Testis (tissue), 5 donors: ENCODE measurements around the gene HYAL3. TPM values are rescaled to one million over a fixed set of nuclear protein-coding genes. Genes with fewer than 3 reads are reported as not detected.

ENCODE experiments used
- DNase-seq: peaks from one replicate; pipeline ENCODE4 v3.0.0-alpha.2; 2019
- H3K27ac ChIP-seq, 2 donors: fragments of 200-600 bp; sonication (generic); one replicate each; pipeline ENCODE4 v1.5.1; 2019
- H3K27me3 ChIP-seq: fragments of 200-600 bp; sonication (generic); one replicate; pipeline ENCODE4 v1.5.1; 2019
- H3K36me3 ChIP-seq: fragments of 200-600 bp; sonication (generic); one replicate; pipeline ENCODE4 v1.5.1; 2017; ENCODE audit warnings: low read depth; ENCODE audit errors: missing control alignments
- H3K4me1 ChIP-seq: fragments of 200-600 bp; sonication (generic); one replicate; pipeline ENCODE4 v1.5.1; 2019
- H3K4me3 ChIP-seq, 2 donors: fragments of 200-600 bp; sonication (generic); one replicate each; pipeline ENCODE4 v1.5.1; 2017 to 2019
- H3K9me3 ChIP-seq: fragments of 200-600 bp; sonication (generic); one replicate; pipeline ENCODE4 v1.5.1; 2017
- CTCF ChIP-seq, 3 experiments: fragments of 450-650 bp in 2 of 3; fragments of 200-600 bp in 1 of 3; sonication (generic) in 1 of 3; IDR thresholded peaks; one replicate each; pipeline ENCODE4 v1.5.1; 2016 to 2019; ENCODE audit warnings: antibody characterized with exemption in 3 of 3, mild to moderate bottlenecking in 2 of 3, moderate library complexity in 1 of 3
- POLR2A ChIP-seq: fragments of 450-650 bp; IDR thresholded peaks from one replicate; pipeline ENCODE4 v1.6.1; 2017; ENCODE audit warnings: antibody characterized with exemption, mild to moderate bottlenecking, moderate library complexity
- WGBS, 2 donors: methylation state at CpG; one replicate each; pipeline ENCODE4 v1.1.5; 2018; 5-methylcytosine and 5-hydroxymethylcytosine counted together
- intact Hi-C: fragments of 100-400 bp; cut with DNase I; formaldehyde crosslinking; loops from one replicate; pipeline ENCODE4 v1.15.1; 2023; ENCODE audit warnings: low total_unique reads
- long read RNA-seq, 2 donors: transcript quantifications; one replicate each; lab custom pipeline, GENCODE V29; 2026
- polyA plus RNA-seq: library from polyadenylated mRNA; stranded (reverse); fragments of 350-450 nt; fragmentation: Illumina TruSeq; extraction: RNeasy Lipid Tissue Mini Kit (QIAGEN cat#74804); gene quantifications from one replicate; pipeline ENCODE4 v1.2.3, GENCODE V29; 2014; ENCODE audit warnings: low read depth, low replicate concordance; ENCODE audit not compliant: insufficient read depth
- total RNA-seq, 2 donors: library from RNA; depleted of rRNA; stranded (reverse); fragments of >200 nt; gene quantifications; one replicate each; pipeline ENCODE4 v1.2.3, GENCODE V29; 2016

HYAL3 gene
- total RNA-seq, result 10 to 100 TPM; 13.8 to 25.2 TPM
- 27.9 TPM for polyA plus RNA-seq
- long read RNA-seq, donor 1, partial matches to known transcripts, result 0 of 3 reads
- long read RNA-seq, donor 1, other reads (novel, unspliced or antisense), result 0 of 3 reads
- long read RNA-seq, donor 2, partial matches to known transcripts, result 0 of 2 reads
- long read RNA-seq, donor 2, other reads (novel, unspliced or antisense), result 0 of 2 reads

GRCh38 chr3:50298836-50299637 lies at the start of gene HYAL3, which contains the start of gene NAA80:
Gene HYAL3 (minus strand): TSS chr3:50299405. CDS start chr3:50295602, 3,803 bp downstream.
Gene NAA80 (minus strand): TSS chr3:50299405. CDS start chr3:50297463, 1,942 bp downstream.
- peak; percentile 65 for TF ChIP-seq POLR2A
- peak in 2 of 3 experiments; percentile 42 to 64 for TF ChIP-seq CTCF (IDR thresholded peaks at IDR 0.05)
- H3K36me3 ChIP-seq, result no peaks in the 10 kb centered on the region

GRCh38 chr3:50347187-50347813 lies 48.1 kb upstream of the HYAL3 start:
- intact Hi-C loops, result no loop called here
- Histone ChIP-seq H3K9me3 (no peaks in the 10 kb centered on the region), H3K27ac (no peak overlapping the region), H3K4me3 (no peak overlapping the region), H3K27me3 (no peaks in the 10 kb centered on the region), H3K36me3 (no peaks in the 10 kb centered on the region), H3K4me1 (peaks cover 24% of the 10 kb centered on the region)
- peak; percentile 44 to 54 (median 50) for TF ChIP-seq CTCF (IDR thresholded peaks at IDR 0.05)
- no peak for TF ChIP-seq POLR2A
- peak; percentile 79 for DNase-seq
- 31 to 36% methylated on average over 11 to 14 of the region's 14 CpGs for WGBS, 2 donors

More at GRCh38 chr3:50298836-50299637, at the start of gene HYAL3, which contains the start of gene NAA80:
- 0% methylated on average over 32 to 56 of the region's 61 CpGs for WGBS, 2 donors
- no peaks in the 10 kb centered on the region for H3K27me3 ChIP-seq
- H3K27ac ChIP-seq, result peak within 1 kb of the TSS; percentile 78 to 87
- peak; percentile 100 for DNase-seq
- H3K4me1 ChIP-seq, result peaks cover 25% of the 10 kb centered on the region
- H3K9me3 ChIP-seq, result no peaks in the 10 kb centered on the region
- intact Hi-C loops, result no loop called here
- peak within 1 kb of the TSS; percentile 63 to 81 for H3K4me3 ChIP-seq

- Histone ChIP-seq H3K27ac (no peak within 1 kb of the TSS), H3K36me3 (no peaks in the 10 kb centered on the region), H3K4me3 (peak within 1 kb of the TSS; percentile 36 to 58), H3K27me3 (no peaks in the 10 kb centered on the region), H3K9me3 (no peaks in the 10 kb centered on the region), H3K4me1 (peaks cover 15% of the 10 kb centered on the region)
- peak; percentile 74 for DNase-seq
- TF ChIP-seq CTCF (IDR thresholded peaks at IDR 0.05), result no peak
- no peak for TF ChIP-seq POLR2A
- 12% methylated on average over 29 to 44 of the region's 45 CpGs for WGBS, 2 donors
- intact Hi-C loops, result no loop called here
Measured at GRCh38 chr3:50345586-50346234, 46.5 kb upstream of the HYAL3 start, which contains the start of gene ZMYND10. Gene ZMYND10 (minus strand): TSS chr3:50345732. CDS start chr3:50345579, 153 bp downstream.

GRCh38 chr3:50345008-50345407 lies 45.8 kb upstream of the HYAL3 start:
- Histone ChIP-seq H3K36me3 (no peaks in the 10 kb centered on the region), H3K27me3 (no peaks in the 10 kb centered on the region), H3K4me3 (peak overlapping the region; percentile 36 to 58), H3K4me1 (peaks cover 15% of the 10 kb centered on the region), H3K9me3 (no peaks in the 10 kb centered on the region), H3K27ac (no peak overlapping the region)
- 48 to 61% methylated on average over 8 of the region's 8 CpGs for WGBS, 2 donors
- TF ChIP-seq CTCF (IDR thresholded peaks at IDR 0.05), result no peak
- no peak for TF ChIP-seq POLR2A
- no peak for DNase-seq
- intact Hi-C loops, result no loop called here
